IPS-18a (cell line): ENCODE results near the gene EVA1C.
"Not testable (repeated sequence)": the region's sequence is repeated elsewhere in the genome, so short reads cannot be mapped to it uniquely, and the experiment has no call there.

ENCODE experiments used
- H3K27ac ChIP-seq: one replicate; pipeline ENCODE4 v1.5.1; 2013; ENCODE audit warnings: low read length
- H3K27me3 ChIP-seq: one replicate; pipeline ENCODE4 v1.6.1; 2013; ENCODE audit warnings: mild to moderate bottlenecking, low read length; ENCODE audit not compliant: control insufficient read depth, insufficient read depth
- H3K36me3 ChIP-seq: one replicate; pipeline ENCODE4 v1.6.1; 2013; ENCODE audit warnings: low read depth, low read length; ENCODE audit not compliant: control insufficient read depth
- H3K4me1 ChIP-seq: one replicate; pipeline ENCODE4 v1.6.1; 2013; ENCODE audit warnings: low read depth, low read length; ENCODE audit not compliant: control insufficient read depth
- H3K4me3 ChIP-seq: one replicate; pipeline ENCODE4 v1.5.1; 2013; ENCODE audit warnings: low read length
- H3K9ac ChIP-seq: one replicate; pipeline ENCODE4 v1.6.1; 2013; ENCODE audit warnings: mild to moderate bottlenecking, low read length, moderate library complexity
- H3K9me3 ChIP-seq: one replicate; pipeline ENCODE4 v1.6.1; 2013; ENCODE audit warnings: low read depth, low read length; ENCODE audit not compliant: control insufficient read depth

Gene EVA1C

GRCh38 chr21:32508975-32509374 lies 96.5 kb downstream of the EVA1C start:
- H3K4me1 ChIP-seq, H3K27me3 ChIP-seq, H3K9me3 ChIP-seq, H3K27ac ChIP-seq, H3K9ac ChIP-seq, H3K4me3 ChIP-seq, H3K36me3 ChIP-seq: not testable (repeated sequence)

DNA sequence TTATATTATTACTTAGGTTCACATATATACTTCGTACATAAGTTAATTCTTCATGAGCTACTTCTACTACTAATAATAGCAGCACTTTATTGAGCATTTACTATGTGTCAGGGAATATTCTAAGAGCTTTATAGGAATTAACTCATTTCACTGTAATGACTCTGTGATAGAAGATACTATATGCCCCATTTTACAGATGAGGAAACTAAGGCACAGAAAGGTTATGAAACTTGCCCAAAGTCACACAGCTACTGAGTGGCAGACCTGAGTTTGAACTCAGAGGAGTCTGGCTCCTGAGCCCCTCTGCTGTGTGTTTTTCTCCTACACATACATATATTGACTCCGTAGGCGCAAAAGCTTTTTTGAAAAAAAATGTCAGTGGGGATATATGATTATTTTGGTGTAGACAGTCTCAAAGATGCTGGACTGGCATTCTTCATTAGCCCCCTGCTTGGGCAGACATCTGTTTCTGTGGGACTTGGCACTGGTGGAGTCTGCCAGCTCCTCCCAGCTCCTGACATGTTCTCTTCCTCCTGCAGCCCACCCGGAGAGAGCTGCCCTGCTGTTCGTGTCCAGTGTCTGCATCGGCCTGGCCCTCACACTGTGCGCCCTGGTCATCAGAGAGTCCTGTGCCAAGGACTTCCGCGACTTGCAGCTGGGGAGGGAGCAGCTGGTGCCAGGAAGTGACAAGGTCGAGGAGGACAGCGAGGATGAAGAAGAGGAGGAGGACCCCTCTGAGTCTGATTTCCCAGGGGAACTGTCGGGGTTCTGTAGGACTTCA lies 102.0 kb downstream of the EVA1C start:
- Histone ChIP-seq H3K4me1 (no peaks in the 10 kb centered on the region), H3K9me3 (no peaks in the 10 kb centered on the region), H3K27me3 (no peaks in the 10 kb centered on the region), H3K36me3 (no peaks in the 10 kb centered on the region), H3K9ac (no peak overlapping the region), H3K27ac (no peak overlapping the region), H3K4me3 (no peak overlapping the region)

DNA sequence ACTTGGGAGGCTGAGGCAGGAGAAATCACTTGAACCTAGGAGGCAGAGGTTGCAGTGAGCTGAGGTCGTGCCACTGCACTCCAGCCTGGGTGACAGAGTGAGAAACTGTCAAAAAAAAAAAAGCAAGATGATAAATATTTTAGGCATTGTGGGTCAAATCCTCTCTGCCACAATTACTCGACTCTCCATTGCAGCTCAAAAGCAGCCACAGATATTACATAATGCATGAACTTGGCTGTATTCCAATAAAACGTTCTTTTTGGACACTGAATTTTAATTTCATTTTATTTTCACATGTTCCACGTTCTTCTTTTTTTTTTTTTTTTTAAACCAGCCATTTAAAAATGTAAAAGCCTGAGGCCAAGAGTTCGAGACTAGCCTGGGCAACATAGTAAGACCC lies 103.4 kb downstream of the EVA1C start:
- Histone ChIP-seq H3K9ac (no peak overlapping the region), H3K9me3 (no peaks in the 10 kb centered on the region), H3K27me3 (no peaks in the 10 kb centered on the region), H3K4me1 (no peaks in the 10 kb centered on the region), H3K36me3 (no peaks in the 10 kb centered on the region), H3K27ac (no peak overlapping the region), H3K4me3 (no peak overlapping the region)

DNA sequence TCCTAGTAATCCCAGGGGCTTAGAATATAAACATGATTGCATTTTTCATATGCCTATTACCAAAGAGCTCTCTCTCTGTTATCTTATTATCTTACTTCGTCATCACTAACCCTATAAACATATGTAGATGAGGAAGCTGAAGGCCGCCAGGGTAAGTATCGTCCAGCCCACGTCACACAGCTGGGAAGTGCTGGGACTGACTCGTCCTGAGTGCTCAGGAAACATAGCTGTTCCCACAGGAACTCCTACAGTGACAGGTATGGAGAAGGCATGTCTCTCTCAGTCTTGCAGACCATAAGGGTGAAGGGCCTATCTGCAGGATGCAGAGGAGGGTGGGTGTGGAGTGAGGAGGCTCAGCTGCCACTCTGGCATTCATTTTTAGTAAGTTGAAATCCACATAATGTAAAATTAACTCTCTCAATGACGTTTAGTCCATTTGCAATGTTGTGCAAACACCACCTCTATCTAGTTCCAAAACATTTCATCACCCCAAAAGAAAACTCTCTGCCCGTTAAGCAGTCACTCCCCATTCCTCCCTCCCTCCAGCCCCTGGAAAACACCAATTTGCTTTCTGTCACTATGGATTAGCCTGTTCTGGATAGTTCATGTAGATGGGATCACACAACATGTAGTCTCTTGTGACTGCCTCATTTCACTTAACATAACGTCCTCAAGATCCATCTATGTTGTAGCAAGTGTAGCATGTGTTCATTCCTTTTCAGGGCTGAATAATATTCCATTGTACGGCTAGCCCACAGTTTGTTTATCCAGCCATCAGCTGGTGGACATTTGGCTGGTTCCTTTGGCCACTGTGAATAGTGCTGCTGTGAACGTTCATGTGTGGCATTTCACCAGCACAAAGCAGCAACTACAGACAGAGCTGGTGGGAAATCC lies 104.5 kb downstream of the EVA1C start:
- H3K36me3 ChIP-seq, result no peaks in the 10 kb centered on the region
- no peak overlapping the region for H3K27ac ChIP-seq

GRCh38 chr21:32519945-32520874 lies 107.7 kb downstream of the EVA1C start:
- H3K36me3 ChIP-seq, result no peaks in the 10 kb centered on the region
- H3K9me3 ChIP-seq, result no peaks in the 10 kb centered on the region
- peaks cover 4% of the 10 kb centered on the region for H3K4me1 ChIP-seq
- no peaks in the 10 kb centered on the region for H3K27me3 ChIP-seq
- H3K4me3 ChIP-seq, result no peak overlapping the region
- H3K27ac ChIP-seq, result no peak overlapping the region
- no peak overlapping the region for H3K9ac ChIP-seq

More for the DNA sequence above, 104.5 kb downstream of the EVA1C start:
- no peak overlapping the region for H3K9ac ChIP-seq
- H3K4me1 ChIP-seq, result no peaks in the 10 kb centered on the region
- no peak overlapping the region for H3K4me3 ChIP-seq
- H3K9me3 ChIP-seq, result no peaks in the 10 kb centered on the region
- H3K27me3 ChIP-seq, result no peaks in the 10 kb centered on the region

DNA sequence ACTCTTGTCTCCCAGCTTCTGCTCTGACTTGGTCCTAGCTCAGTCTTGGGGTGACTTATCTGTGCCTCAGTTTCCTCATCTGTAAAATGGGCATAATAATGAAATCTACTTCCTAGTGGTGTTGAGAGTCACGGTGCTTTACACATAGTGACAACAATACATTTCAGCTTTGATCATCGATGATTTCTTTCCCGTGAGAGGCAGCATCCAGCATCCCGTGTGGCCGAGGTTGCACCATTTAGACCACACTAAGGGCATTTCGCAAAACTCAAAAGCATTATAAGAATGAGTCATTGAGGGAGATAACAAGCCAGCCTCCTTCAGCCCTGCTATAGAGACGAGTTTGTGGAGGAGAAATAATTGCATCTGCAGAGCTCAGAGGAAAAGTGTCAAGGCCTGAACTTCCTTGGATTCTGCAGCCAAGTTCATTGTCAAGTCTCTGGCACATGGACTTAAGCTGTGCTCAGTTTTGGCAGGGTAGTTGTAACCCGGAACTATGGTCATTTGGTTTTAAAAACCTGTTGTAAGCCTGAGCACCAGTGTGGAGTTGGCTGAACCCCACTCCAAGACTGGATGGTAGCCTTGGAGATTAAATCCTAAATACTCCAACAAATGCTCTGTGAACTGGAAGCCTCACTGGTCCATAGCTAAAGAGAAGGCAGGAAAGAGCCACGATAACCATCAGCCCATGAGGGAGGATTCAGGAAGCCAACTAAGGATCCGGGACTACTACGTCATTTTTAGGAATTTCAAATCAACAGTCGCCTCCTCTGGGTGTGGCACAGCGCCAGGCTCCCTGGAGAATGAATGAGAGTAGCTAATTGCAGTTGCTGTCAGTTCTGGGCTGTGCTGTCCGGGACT lies 108.6 kb downstream of the EVA1C start:
- peaks cover 4% of the 10 kb centered on the region for H3K4me1 ChIP-seq
- H3K4me3 ChIP-seq, result no peak overlapping the region
- H3K9me3 ChIP-seq, result no peaks in the 10 kb centered on the region
- no peak overlapping the region for H3K27ac ChIP-seq
- H3K36me3 ChIP-seq, result no peaks in the 10 kb centered on the region
- no peak overlapping the region for H3K9ac ChIP-seq
- no peaks in the 10 kb centered on the region for H3K27me3 ChIP-seq

- H3K27me3 ChIP-seq, result no peaks in the 10 kb centered on the region
- no peaks in the 10 kb centered on the region for H3K9me3 ChIP-seq
- no peak overlapping the region for H3K4me3 ChIP-seq
- H3K4me1 ChIP-seq, result peaks cover 4% of the 10 kb centered on the region
- H3K36me3 ChIP-seq, result no peaks in the 10 kb centered on the region
- H3K9ac ChIP-seq, result no peak overlapping the region
- no peak overlapping the region for H3K27ac ChIP-seq
Observed at GRCh38 chr21:32521736-32522355, 109.3 kb downstream of the EVA1C start.

- Histone ChIP-seq H3K9me3 (no peaks in the 10 kb centered on the region), H3K27ac (no peak overlapping the region), H3K4me1 (peaks cover 4% of the 10 kb centered on the region), H3K27me3 (no peaks in the 10 kb centered on the region), H3K36me3 (no peaks in the 10 kb centered on the region), H3K4me3 (no peak overlapping the region), H3K9ac (no peak overlapping the region)
Observed at GRCh38 chr21:32523463-32523862, 111.0 kb downstream of the EVA1C start.

DNA sequence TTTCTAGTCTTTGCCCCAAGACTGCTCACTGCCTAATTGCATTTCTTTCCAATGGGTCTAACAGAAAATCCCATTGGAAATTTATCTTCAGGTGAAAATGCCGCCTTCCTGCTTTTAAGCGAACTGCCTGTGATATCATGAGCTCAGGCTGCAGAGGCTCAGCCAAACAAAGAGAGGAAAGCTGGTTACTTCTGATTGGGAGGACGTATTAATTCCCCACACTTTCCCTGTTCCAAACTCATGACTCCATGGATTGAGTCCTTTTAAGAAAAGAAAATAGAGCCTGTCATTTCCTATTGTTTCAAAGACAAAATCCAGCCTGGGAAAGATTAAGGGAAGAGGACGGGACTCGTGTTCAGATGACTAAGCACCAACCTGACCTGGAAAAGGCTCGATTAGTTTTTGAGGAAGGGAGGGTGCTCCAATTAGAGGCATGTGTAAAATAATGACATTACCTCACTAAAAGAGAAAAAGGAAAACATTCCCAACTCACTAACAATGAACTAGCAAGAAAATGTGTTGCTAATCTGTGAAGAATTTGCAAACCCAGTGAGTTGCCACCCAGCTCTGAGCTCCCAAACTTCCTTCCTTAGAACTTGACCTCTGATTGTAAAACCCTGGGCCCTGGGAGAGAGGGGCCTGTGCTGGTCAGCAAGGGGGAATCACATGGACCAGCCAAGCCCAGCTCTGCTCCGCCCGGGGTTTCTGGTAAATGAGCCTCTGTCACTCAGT lies 111.6 kb downstream of the EVA1C start:
- no peak overlapping the region for H3K27ac ChIP-seq
- H3K9ac ChIP-seq, result no peak overlapping the region
- H3K27me3 ChIP-seq, result no peaks in the 10 kb centered on the region
- H3K4me1 ChIP-seq, result peaks cover 4% of the 10 kb centered on the region
- no peak overlapping the region for H3K4me3 ChIP-seq
- H3K36me3 ChIP-seq, result no peaks in the 10 kb centered on the region
- no peaks in the 10 kb centered on the region for H3K9me3 ChIP-seq

- H3K27ac ChIP-seq, result no peak overlapping the region
- H3K36me3 ChIP-seq, result no peaks in the 10 kb centered on the region
- H3K9me3 ChIP-seq, result no peaks in the 10 kb centered on the region
- H3K27me3 ChIP-seq, result no peaks in the 10 kb centered on the region
- H3K4me3 ChIP-seq, result no peak overlapping the region
- H3K9ac ChIP-seq, result no peak overlapping the region
- H3K4me1 ChIP-seq, result peaks cover 4% of the 10 kb centered on the region
Observed at GRCh38 chr21:32525282-32525681, 112.8 kb downstream of the EVA1C start.
